K562 (cell line): ENCODE data around the gene MAP3K2. TPM values are rescaled to one million over a fixed set of nuclear protein-coding genes. Genes with fewer than 3 reads are reported as not detected.

Source experiments
- ASH1L ChIP-seq: fragments of 450-650 bp; IDR thresholded peaks from 2 replicates; pipeline ENCODE4 v1.6.1; 2018; ENCODE audit warnings: borderline replicate concordance, mild to moderate bottlenecking, low read depth; ENCODE audit not compliant: partially characterized antibody
- ATF6 ChIP-seq: sonication (generic); formaldehyde crosslinking; IDR thresholded peaks from 2 replicates; pipeline ENCODE4 v1.4.0; 2020; ENCODE audit warnings: mild to moderate bottlenecking, missing genetic modification reagents
- CREB3 ChIP-seq: fragments of 450-650 bp; conservative IDR thresholded peaks from 2 replicates; pipeline ENCODE4 v1.6.1; 2016; ENCODE audit warnings: missing genetic modification characterization, low read depth, mild to moderate bottlenecking, missing compliant biosample characterization, moderate library complexity
- CTBP1 ChIP-seq: fragments of 450-650 bp; IDR thresholded peaks from 2 replicates; pipeline ENCODE4 v1.6.1; 2016; ENCODE audit warnings: borderline replicate concordance
- ETV1 ChIP-seq: fragments of 450-650 bp; conservative IDR thresholded peaks from 2 replicates; pipeline ENCODE4 v1.6.1; 2016; ENCODE audit warnings: missing genetic modification characterization, control low read depth, low read depth, missing compliant biosample characterization
- FOXJ2 ChIP-seq: fragments of 200-800 bp; sonication (Bioruptor generic); IDR thresholded peaks from 2 replicates; pipeline ENCODE4 v1.6.1; 2016; ENCODE audit warnings: missing genetic modification characterization, missing compliant biosample characterization
- FOXP1 ChIP-seq: sonication (generic); formaldehyde crosslinking; IDR thresholded peaks from 2 replicates; pipeline ENCODE4 v1.8.0; 2022; ENCODE audit warnings: mild to moderate bottlenecking, missing genetic modification reagents
- GTF2E2 ChIP-seq: fragments of 200-800 bp; sonication (Bioruptor generic); IDR thresholded peaks from 2 replicates; pipeline ENCODE4 v1.6.1; 2016; ENCODE audit warnings: missing genetic modification characterization, missing compliant biosample characterization
- MCM5 ChIP-seq: fragments of 450-650 bp; IDR thresholded peaks from 2 replicates; pipeline ENCODE4 v1.6.1; 2016; ENCODE audit warnings: low read depth
- MEF2A ChIP-seq: IDR thresholded peaks from 2 replicates; pipeline ENCODE4 v1.6.1; 2011; ENCODE audit warnings: low read depth, mild to moderate bottlenecking, low read length, moderate library complexity; ENCODE audit not compliant: control insufficient read depth
- MYNN ChIP-seq, 2 experiments: sonication (generic); formaldehyde crosslinking in 1 of 2; IDR thresholded peaks; 2 replicates each; pipeline versions ENCODE4 v1.5.0 to v1.6.1; 2016 to 2020; ENCODE audit warnings: antibody characterized with exemption in 1 of 2, missing genetic modification reagents in 1 of 2
- NKRF ChIP-seq: fragments of 450-650 bp; IDR thresholded peaks from 2 replicates; pipeline ENCODE4 v1.6.1; 2016; ENCODE audit warnings: borderline replicate concordance
- NR2C2 ChIP-seq, 2 experiments: fragments of 200-800 bp in 1 of 2; sonication (Bioruptor generic) in 1 of 2; sonication (generic) in 1 of 2; formaldehyde crosslinking in 1 of 2; IDR thresholded peaks; 2 replicates each; pipeline versions ENCODE4 v1.6.1 to v1.8.0; 2016 to 2022; ENCODE audit warnings: mild to moderate bottlenecking in 1 of 2, missing compliant biosample characterization in 1 of 2, missing genetic modification characterization in 1 of 2, missing genetic modification reagents in 1 of 2
- POLR2H ChIP-seq: IDR thresholded peaks from 2 replicates; pipeline ENCODE4 v1.6.1; 2016; ENCODE audit warnings: missing genetic modification characterization, low read depth, mild to moderate bottlenecking, control low read depth, missing compliant biosample characterization, moderate library complexity
- POLR3A ChIP-seq: IDR thresholded peaks from 2 replicates; pipeline ENCODE4 v1.6.1; 2011; ENCODE audit warnings: borderline replicate concordance, mild to moderate bottlenecking, moderate library complexity; ENCODE audit not compliant: insufficient read length, insufficient read depth; ENCODE audit errors: extremely low read depth
- SUPT5H ChIP-seq: fragments of 450-650 bp; IDR thresholded peaks from 2 replicates; pipeline ENCODE4 v1.6.1; 2016
- TBP ChIP-seq: optimal IDR thresholded peaks from 2 replicates; pipeline ENCODE3; 2011; ENCODE audit warnings: low read depth, low read length, improper control_type of control experiment
- VEZF1 ChIP-seq: fragments of 200-800 bp; sonication (Bioruptor generic); IDR thresholded peaks from 2 replicates; pipeline ENCODE4 v1.6.1; 2017; ENCODE audit warnings: missing genetic modification characterization, missing compliant biosample characterization
- polyA plus RNA-seq, 8 experiments: library from polyadenylated mRNA; depleted of rRNA in 4 of 8; stranded (reverse) in 5 of 8; unstranded in 3 of 8; fragments of >200 nt; fragmentation: Nextera tagmentation in 2 of 8; fragmentation: Illumina TruSeq in 1 of 8; extraction: Ambion mirVana in 2 of 8; extraction: Trizol in 1 of 8; gene quantifications; 2 replicates each; pipeline versions ENCODE4 v1.2.1 to v1.2.3, GENCODE V29; 2011 to 2014; ENCODE audit warnings: inconsistent platforms in 1 of 8, missing spikeins in 1 of 8
- total RNA-seq, 7 experiments: library from RNA; depleted of rRNA in 6 of 7; stranded (reverse); fragments of >200 nt in 6 of 7; fragmentation: Illumina TruSeq in 2 of 7; extraction: Trizol in 2 of 7; gene quantifications; 2 replicates each; pipeline versions ENCODE4 v1.2.1 to v1.2.3, GENCODE V29; 2011 to 2021; ENCODE audit warnings: low replicate concordance in 1 of 7

The MAP3K2 gene
- total and polyA plus RNA-seq, 9 of the 15 experiments (the other 6 are each of a cell fraction or from before 2014, with no cell fraction given), result 1.2 to 14.2 (median 5.7) TPM

GRCh38 chr2:127293748-127294562 lies 93.8 kb downstream of the MAP3K2 start, which contains the start of gene ERCC3 (continued):
- TF ChIP-seq ASH1L (peak; percentile 26), MYNN (IDR thresholded peaks at IDR 0.05) (no peak), MYNN (CRISPR knock-in tag; IDR thresholded peaks at IDR 0.05) (no peak), VEZF1 (CRISPR knock-in tag) (peak; percentile 28; the same call in 1 of the 2 replicates), GTF2E2 (tag) (peak; percentile 68; the same call in 1 of the 2 replicates), ETV1 (tag) (peak; percentile 68), NKRF (peak; percentile 50; the same call in 1 of the 2 replicates), CREB3 (no peak), NR2C2 (CRISPR knock-in tag; IDR thresholded peaks at IDR 0.05) (no peak), NR2C2 (tag; IDR thresholded peaks at IDR 0.05) (peak; percentile 69), CTBP1 (peak; percentile 24; the same call in 1 of the 2 replicates), TBP (peak; percentile 73), POLR2H (peak; percentile 62), MCM5 (no peak), ATF6 (CRISPR knock-in tag) (peak; percentile 93), MEF2A (no peak), POLR3A (no peak), FOXP1 (peak; percentile 73), SUPT5H (peak; percentile 96), FOXJ2 (tag) (0 out of 2 replicates have a peak, but pooled peaks have one; percentile 18)
